HCT116 (cell line): ENCODE data around the gene IFNA14. TPM values are rescaled to one million over a fixed set of nuclear protein-coding genes. Genes with fewer than 3 reads are reported as not detected.

Experiments
- ATAC-seq: fragments of 200-7000 bp; cut with Tn5 transposase; 2 replicates; pipeline ENCODE4 v1.9.1; 2020; ENCODE audit warnings: mild to moderate bottlenecking, moderate library complexity
- BruUV-seq: library from RNA; stranded (reverse); fragments of 400-500 nt; replicated peaks from 2 replicates; lab custom pipeline; 2021; lab: Mats Ljungman, UMichigan
- CTCF ChIA-PET: fragments of 300-600 bp; sonication (Branson Sonifier 250); formaldehyde crosslinking; loops from one replicate; lab custom pipeline; 2021; ENCODE audit warnings: antibody characterized with exemption; lab: Charles Lee
- POLR2A ChIA-PET: fragments of 300-600, 350-600 bp; sonication (Branson Sonifier 250); formaldehyde crosslinking; loops from one replicate; lab custom pipeline; 2021; ENCODE audit warnings: antibody characterized with exemption; lab: Charles Lee
- RAD21 ChIA-PET, 2 experiments: fragments of 300-600 bp; sonication (Branson Sonifier 250); formaldehyde crosslinking; loops; one replicate each; lab custom pipeline; 2023; ENCODE audit warnings: low total read pairs in 2 of 2; ENCODE audit not compliant: uncharacterized antibody in 2 of 2, unreplicated experiment in 2 of 2, low non-redundant PET in 1 of 2; lab: Charles Lee
- DNase-seq: peaks from one replicate; pipeline ENCODE4 v3.0.0-alpha.2; 2010; ENCODE audit warnings: low read depth, low spot score
- H2AFZ ChIP-seq: fragments of 200-600 bp; shearing (Covaris generic), sonication (generic); 2 replicates; pipeline ENCODE4 v1.6.1; 2017; ENCODE audit warnings: low read depth, mixed run types, mixed read lengths, antibody characterized with exemption, low read length; ENCODE audit not compliant: poor library complexity, severe bottlenecking
- H3K27ac ChIP-seq: 2 replicates; pipeline ENCODE4 v1.5.1; 2012; ENCODE audit warnings: low read depth, low read length
- H3K27me3 ChIP-seq: fragments of 200-600 bp; sonication (generic); 2 replicates; pipeline ENCODE4 v1.6.1; 2016; ENCODE audit warnings: mixed run types, low read length, mixed read lengths; ENCODE audit not compliant: insufficient read depth
- H3K36me3 ChIP-seq, 2 experiments: fragments of 200-500 bp in 1 of 2; fragments of 200-600 bp in 1 of 2; sonication (Bioruptor generic) in 1 of 2; sonication (generic) in 1 of 2; 2 replicates each; pipeline versions ENCODE4 v1.5.1 to v1.6.1; 2014 to 2016; ENCODE audit warnings: low read length in 2 of 2, inconsistent platforms in 1 of 2, mixed read lengths in 1 of 2, mixed run types in 1 of 2; ENCODE audit not compliant: insufficient read depth in 2 of 2, control insufficient read depth in 1 of 2
- H3K4me1 ChIP-seq, 2 experiments: fragments of 200-600 bp in 1 of 2; sonication (generic) in 1 of 2; 2 replicates each; pipeline versions ENCODE4 v1.5.1 to v1.6.1; 2012 to 2017; ENCODE audit warnings: low read length in 2 of 2, inconsistent platforms in 1 of 2, mild to moderate bottlenecking in 1 of 2, mixed read lengths in 1 of 2, mixed run types in 1 of 2, moderate library complexity in 1 of 2; ENCODE audit not compliant: insufficient read depth in 2 of 2, control insufficient read depth in 1 of 2
- H3K4me2 ChIP-seq: fragments of 200-600 bp; sonication (generic); 2 replicates; pipeline ENCODE4 v1.6.1; 2017; ENCODE audit warnings: mixed run types, low read length, mixed read lengths
- H3K4me3 ChIP-seq, 2 experiments: fragments of 200-600 bp in 1 of 2; sonication (generic) in 1 of 2; replicated peaks in 1 of 2; 2 replicates each; pipeline ENCODE4 v1.5.1; 2011 to 2016; ENCODE audit warnings: low read length in 2 of 2, control low read depth in 1 of 2, low read depth in 1 of 2, mild to moderate bottlenecking in 1 of 2, mixed read lengths in 1 of 2, mixed run types in 1 of 2
- H3K79me2 ChIP-seq: fragments of 200-600 bp; sonication (generic); 2 replicates; pipeline ENCODE4 v1.6.1; 2017; ENCODE audit warnings: mild to moderate bottlenecking, mixed run types, low read length, moderate library complexity, mixed read lengths; ENCODE audit not compliant: insufficient read depth
- H3K9ac ChIP-seq: fragments of 200-600 bp; sonication (generic); 2 replicates; pipeline ENCODE4 v1.6.1; 2016; ENCODE audit warnings: low read length, mixed read lengths
- H3K9me2 ChIP-seq: fragments of 200-600 bp; sonication (generic), shearing (Covaris generic); 2 replicates; pipeline ENCODE4 v1.6.1; 2017; ENCODE audit warnings: mixed run types, mild to moderate bottlenecking, moderate library complexity; ENCODE audit not compliant: insufficient read depth
- H3K9me3 ChIP-seq, 2 experiments: fragments of 200-500 bp in 1 of 2; fragments of 200-600 bp in 1 of 2; sonication (Bioruptor generic) in 1 of 2; sonication (generic) in 1 of 2; 2 replicates each; pipeline ENCODE4 v1.6.1; 2014 to 2017; ENCODE audit warnings: low read length in 2 of 2, mixed read lengths in 2 of 2, inconsistent platforms in 1 of 2, low read depth in 1 of 2, mild to moderate bottlenecking in 1 of 2, mixed run types in 1 of 2, moderate library complexity in 1 of 2; ENCODE audit not compliant: control insufficient read depth in 1 of 2, insufficient read depth in 1 of 2
- H4K20me1 ChIP-seq: fragments of 200-600 bp; sonication (generic), shearing (Covaris generic); 2 replicates; pipeline ENCODE4 v1.6.1; 2017; ENCODE audit warnings: mixed run types, mild to moderate bottlenecking, moderate library complexity; ENCODE audit not compliant: insufficient read depth
- CBX3 ChIP-seq: IDR thresholded peaks from 2 replicates; pipeline ENCODE4 v1.6.1; 2012; ENCODE audit warnings: low read depth
- CTCF ChIP-seq, 3 experiments: fragments of 200-600 bp in 1 of 3; sonication (generic) in 1 of 3; IDR thresholded peaks in 2 of 3; conservative IDR thresholded peaks in 1 of 3; 2 replicates each; pipeline ENCODE4 v1.5.1; 2012 to 2017; ENCODE audit warnings: low read depth in 2 of 3, low read length in 2 of 3, antibody characterized with exemption in 1 of 3, borderline replicate concordance in 1 of 3, control low read depth in 1 of 3, mild to moderate bottlenecking in 1 of 3, mixed read lengths in 1 of 3, mixed run types in 1 of 3, moderate library complexity in 1 of 3; ENCODE audit not compliant: insufficient read depth in 1 of 3
- EZH2phosphoT487 ChIP-seq: fragments of 200-600 bp; IDR thresholded peaks from 2 replicates; pipeline ENCODE4 v1.6.1; 2018; ENCODE audit warnings: antibody characterized with exemption, borderline replicate concordance
- POLR2AphosphoS5 ChIP-seq: IDR thresholded peaks from 2 replicates; pipeline ENCODE4 v1.6.1; 2011; ENCODE audit warnings: mild to moderate bottlenecking, low read depth, low read length, moderate library complexity
- RAD21 ChIP-seq: IDR thresholded peaks from 2 replicates; pipeline ENCODE4 v1.6.1; 2012; ENCODE audit warnings: low read depth, mild to moderate bottlenecking
- SIN3A ChIP-seq: IDR thresholded peaks from 2 replicates; pipeline ENCODE4 v1.6.1; 2012; ENCODE audit warnings: low read depth
- TCF7L2 ChIP-seq: IDR thresholded peaks from 2 replicates; pipeline ENCODE4 v1.7.0; 2011; ENCODE audit warnings: borderline replicate concordance, inconsistent platforms; ENCODE audit not compliant: insufficient read depth, insufficient read length; ENCODE audit errors: extremely low read depth
- YY1 ChIP-seq: IDR thresholded peaks from 2 replicates; pipeline ENCODE4 v1.6.1; 2011; ENCODE audit warnings: low read length, low read depth, moderate library complexity, mild to moderate bottlenecking; ENCODE audit not compliant: insufficient replicate concordance; ENCODE audit errors: extremely low read depth
- ZFX ChIP-seq: fragments of 450-650 bp; IDR thresholded peaks from 2 replicates; pipeline ENCODE4 v1.6.1; 2017
- ZNF274 ChIP-seq: fragments of 200-500 bp; sonication (Bioruptor generic); IDR thresholded peaks from 2 replicates; pipeline ENCODE4 v1.6.1; 2014; ENCODE audit warnings: mild to moderate bottlenecking, low read depth, low read length, inconsistent platforms
- intact Hi-C: fragments of 100-400 bp; cut with micrococcal nuclease; formaldehyde crosslinking; loops from 2 replicates; pipeline ENCODE4 v1.10.0; 2022
- total RNA-seq: library from RNA; stranded (reverse); gene quantifications from one replicate; pipeline ENCODE4 v1.2.1, GENCODE V29; 2021; ENCODE audit not compliant: unreplicated experiment
- TF ChIP-seq, protein P1 (sequence below): IDR thresholded peaks from 2 replicates; pipeline ENCODE4 v1.6.1; 2012
- TF ChIP-seq, protein P2 (sequence below): IDR thresholded peaks from 2 replicates; pipeline ENCODE4 v1.6.1; 2012; ENCODE audit warnings: low read depth

IFNA14 gene
- total RNA-seq, 1 experiment from 2014 or later = not detected

DNA sequence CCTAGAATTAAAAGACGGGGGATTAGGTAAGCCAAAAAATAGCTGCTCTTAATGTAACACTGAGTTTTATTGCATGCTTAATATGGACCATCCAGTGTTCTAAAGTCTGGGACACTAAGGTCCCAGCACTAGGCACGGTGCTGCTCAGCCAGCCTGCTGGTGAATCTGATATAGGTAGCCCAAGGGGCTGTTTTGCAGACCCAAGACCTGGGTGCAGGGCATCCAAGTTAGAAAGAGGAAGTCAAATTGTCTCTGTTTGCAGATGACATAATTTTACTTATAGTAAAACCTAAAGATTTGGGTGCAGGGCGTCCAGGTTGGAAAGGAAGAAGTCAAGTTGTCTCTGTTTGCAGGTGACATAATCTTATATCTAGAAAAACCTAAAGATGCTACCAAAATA is 47.5 kb upstream of the IFNA14 start:
- no peaks in the 10 kb centered on the region for H4K20me1 ChIP-seq
- no peak for TF ChIP-seq RAD21
- TF ChIP-seq SIN3A = no peak
- TF ChIP-seq, protein P1, sequence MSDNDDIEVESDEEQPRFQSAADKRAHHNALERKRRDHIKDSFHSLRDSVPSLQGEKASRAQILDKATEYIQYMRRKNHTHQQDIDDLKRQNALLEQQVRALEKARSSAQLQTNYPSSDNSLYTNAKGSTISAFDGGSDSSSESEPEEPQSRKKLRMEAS = no peak
- TF ChIP-seq CTCF (IDR thresholded peaks at IDR 0.05 in 2 of 3, conservative IDR thresholded peaks at IDR 0.05 in 1 of 3; ENCODE audit: borderline replicate concordance in 1 of 3, insufficient read depth in 1 of 3, low read depth in 2 of 3, low read length in 2 of 3) = no peak
- TF ChIP-seq ZFX = no peak
- TF ChIP-seq TCF7L2 = no peak
- TF ChIP-seq YY1 = no peak
- no peak for TF ChIP-seq EZH2phosphoT487
- no peak for TF ChIP-seq CBX3
- TF ChIP-seq POLR2AphosphoS5 = no peak
- TF ChIP-seq, protein P2, sequence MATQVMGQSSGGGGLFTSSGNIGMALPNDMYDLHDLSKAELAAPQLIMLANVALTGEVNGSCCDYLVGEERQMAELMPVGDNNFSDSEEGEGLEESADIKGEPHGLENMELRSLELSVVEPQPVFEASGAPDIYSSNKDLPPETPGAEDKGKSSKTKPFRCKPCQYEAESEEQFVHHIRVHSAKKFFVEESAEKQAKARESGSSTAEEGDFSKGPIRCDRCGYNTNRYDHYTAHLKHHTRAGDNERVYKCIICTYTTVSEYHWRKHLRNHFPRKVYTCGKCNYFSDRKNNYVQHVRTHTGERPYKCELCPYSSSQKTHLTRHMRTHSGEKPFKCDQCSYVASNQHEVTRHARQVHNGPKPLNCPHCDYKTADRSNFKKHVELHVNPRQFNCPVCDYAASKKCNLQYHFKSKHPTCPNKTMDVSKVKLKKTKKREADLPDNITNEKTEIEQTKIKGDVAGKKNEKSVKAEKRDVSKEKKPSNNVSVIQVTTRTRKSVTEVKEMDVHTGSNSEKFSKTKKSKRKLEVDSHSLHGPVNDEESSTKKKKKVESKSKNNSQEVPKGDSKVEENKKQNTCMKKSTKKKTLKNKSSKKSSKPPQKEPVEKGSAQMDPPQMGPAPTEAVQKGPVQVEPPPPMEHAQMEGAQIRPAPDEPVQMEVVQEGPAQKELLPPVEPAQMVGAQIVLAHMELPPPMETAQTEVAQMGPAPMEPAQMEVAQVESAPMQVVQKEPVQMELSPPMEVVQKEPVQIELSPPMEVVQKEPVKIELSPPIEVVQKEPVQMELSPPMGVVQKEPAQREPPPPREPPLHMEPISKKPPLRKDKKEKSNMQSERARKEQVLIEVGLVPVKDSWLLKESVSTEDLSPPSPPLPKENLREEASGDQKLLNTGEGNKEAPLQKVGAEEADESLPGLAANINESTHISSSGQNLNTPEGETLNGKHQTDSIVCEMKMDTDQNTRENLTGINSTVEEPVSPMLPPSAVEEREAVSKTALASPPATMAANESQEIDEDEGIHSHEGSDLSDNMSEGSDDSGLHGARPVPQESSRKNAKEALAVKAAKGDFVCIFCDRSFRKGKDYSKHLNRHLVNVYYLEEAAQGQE = no peak
- no peak for TF ChIP-seq ZNF274
- no peak for ATAC-seq
- H3K27me3 ChIP-seq = 0 out of 2 replicates have a peak, but pooled peaks cover 3% of the 10 kb centered on the region
- H3K4me2 ChIP-seq = no peak overlapping the region
- no peak overlapping the region for H3K27ac ChIP-seq
- no peaks in the 10 kb centered on the region for H3K79me2 ChIP-seq
- no peak for DNase-seq
- POLR2A ChIA-PET = no interaction called here
- H2AFZ ChIP-seq = no peak overlapping the region
- H3K4me3 ChIP-seq = no peak overlapping the region
- no peaks in the 10 kb centered on the region for H3K4me1 ChIP-seq
- RAD21 ChIA-PET = no interaction called here
- no peaks in the 10 kb centered on the region for H3K9me2 ChIP-seq
- no peaks in the 10 kb centered on the region for H3K36me3 ChIP-seq
- intact Hi-C loops = no loop called here
- H3K9ac ChIP-seq = no peak overlapping the region
- H3K9me3 ChIP-seq = no peaks in the 10 kb centered on the region
- CTCF ChIA-PET = no interaction called here
- BruUV-seq = no TSS peak
